ENCODE measurements around the gene FABP1.

Gene FABP1

GRCh38 chr2:88113069-88113468 lies 14.8 kb downstream of the FABP1 start:
- DNase-seq, result no peak

GRCh38 chr2:88110830-88111229 lies 17.0 kb downstream of the FABP1 start:
- DNase-seq, result no peak

- DNase-seq, result no peak
These were observed 19.1 kb downstream of the FABP1 start for GRCh38 chr2:88108796-88109195.

GRCh38 chr2:88100489-88100858 lies 27.4 kb downstream of the FABP1 start:
- no peak for DNase-seq

GRCh38 chr2:88099798-88100488 lies 27.9 kb downstream of the FABP1 start:
- DNase-seq, result peak; percentile 21

GRCh38 chr2:88098558-88098900 lies 29.3 kb downstream of the FABP1 start:
- DNase-seq, result no peak

GRCh38 chr2:88097891-88098557 lies 29.8 kb downstream of the FABP1 start:
- DNase-seq, result no peak

GRCh38 chr2:88097192-88097591 lies 30.7 kb downstream of the FABP1 start:
- no peak for DNase-seq

GRCh38 chr2:88096708-88097107 lies 31.2 kb downstream of the FABP1 start:
- DNase-seq, result no peak

GRCh38 chr2:88095022-88095421 lies 32.8 kb downstream of the FABP1 start:
- DNase-seq, result no peak

GRCh38 chr2:88092773-88093172 lies 35.1 kb downstream of the FABP1 start:
- no peak for DNase-seq

GRCh38 chr2:88091943-88092342 lies 35.9 kb downstream of the FABP1 start:
- DNase-seq, result no peak

GRCh38 chr2:88090446-88091283 lies 37.2 kb downstream of the FABP1 start:
- DNase-seq, result no peak

GRCh38 chr2:88088999-88089398 lies 38.9 kb downstream of the FABP1 start:
- DNase-seq, result no peak

GRCh38 chr2:88087763-88088162 lies 40.1 kb downstream of the FABP1 start:
- no peak for DNase-seq

GRCh38 chr2:88087073-88087472 lies 40.8 kb downstream of the FABP1 start:
- no peak for DNase-seq

GRCh38 chr2:88086401-88086800 lies 41.5 kb downstream of the FABP1 start:
- DNase-seq, result no peak

GRCh38 chr2:88085602-88086001 lies 42.3 kb downstream of the FABP1 start:
- DNase-seq, result no peak

- no peak for DNase-seq
These were observed 42.8 kb downstream of the FABP1 start for GRCh38 chr2:88085099-88085498.

- no peak for DNase-seq
These were observed 45.1 kb downstream of the FABP1 start for GRCh38 chr2:88082781-88083180.

- DNase-seq, result no peak
These were observed 45.8 kb downstream of the FABP1 start for GRCh38 chr2:88081924-88082608.

- DNase-seq, result no peak
These were observed 47.3 kb downstream of the FABP1 start for GRCh38 chr2:88080545-88080944.

- no peak for DNase-seq
These were observed 49.2 kb downstream of the FABP1 start for GRCh38 chr2:88078643-88079172.
